SK-N-SH (cell line): Measurements from ENCODE around the gene RGS6. TPM values are rescaled to one million over a fixed set of nuclear protein-coding genes. Genes with fewer than 3 reads are reported as not detected.

Experiments
- CTCF ChIA-PET: fragments of 300-600, 350-600 bp; formaldehyde crosslinking; extraction: SDS; loops from one replicate; lab custom pipeline; 2021; lab: Yijun Ruan, JAX
- POLR2A ChIA-PET: fragments of 350-600 bp; sonication (Branson Sonifier 250); formaldehyde crosslinking; extraction: SDS; loops from one replicate; lab custom pipeline; 2020; ENCODE audit warnings: antibody characterized with exemption, inconsistent platforms; lab: Yijun Ruan, JAX
- DNase-seq: peaks from one replicate; pipeline ENCODE4 v3.0.0; 2012
- H2AFZ ChIP-seq: fragments of 200-600 bp; sonication (generic); 2 replicates; pipeline ENCODE4 v1.8.1; 2016; ENCODE audit warnings: antibody characterized with exemption, mild to moderate bottlenecking, low read depth
- H3F3A ChIP-seq: fragments of 200-600 bp; sonication (generic); replicated peaks from 2 replicates; pipeline ENCODE3; 2016; ENCODE audit warnings: antibody characterized with exemption, mild to moderate bottlenecking; ENCODE audit not compliant: insufficient read depth
- H3K27ac ChIP-seq, 2 experiments: fragments of 200-500 bp in 1 of 2; fragments of 200-600 bp in 1 of 2; sonication (Bioruptor generic) in 1 of 2; sonication (generic), shearing (Covaris generic) in 1 of 2; 2 replicates each; pipeline versions ENCODE4 v1.5.1 to v1.6.1; 2014 to 2016; ENCODE audit warnings: low read depth in 2 of 2, inconsistent platforms in 1 of 2, low read length in 1 of 2, mild to moderate bottlenecking in 1 of 2, mixed read lengths in 1 of 2
- H3K27me3 ChIP-seq: fragments of 200-600 bp; sonication (generic), shearing (Covaris generic); 2 replicates; pipeline ENCODE4 v1.6.1; 2016; ENCODE audit warnings: mixed run types; ENCODE audit not compliant: insufficient read depth
- H3K36me3 ChIP-seq, 2 experiments: fragments of 200-500 bp in 1 of 2; fragments of 200-600 bp in 1 of 2; sonication (Bioruptor generic) in 1 of 2; sonication (generic) in 1 of 2; replicated peaks in 1 of 2; 2 replicates each; pipeline versions ENCODE3 to v1.5.1; 2014 to 2016; ENCODE audit warnings: low read length in 1 of 2, mild to moderate bottlenecking in 1 of 2; ENCODE audit not compliant: insufficient read depth in 2 of 2, control insufficient read depth in 1 of 2
- H3K4me1 ChIP-seq, 2 experiments: fragments of 200-500 bp in 1 of 2; fragments of 200-600 bp in 1 of 2; sonication (Bioruptor generic) in 1 of 2; sonication (generic), shearing (Covaris generic) in 1 of 2; 2 replicates each; pipeline versions ENCODE4 v1.5.1 to v1.6.1; 2014 to 2016; ENCODE audit warnings: low read depth in 1 of 2, low read length in 1 of 2, mixed run types in 1 of 2; ENCODE audit not compliant: insufficient read depth in 2 of 2, control insufficient read depth in 1 of 2
- H3K4me2 ChIP-seq: fragments of 200-600 bp; sonication (generic), shearing (Covaris generic); 2 replicates; pipeline ENCODE4 v1.6.1; 2017; ENCODE audit warnings: mixed run types
- H3K4me3 ChIP-seq, 2 experiments: fragments of 200-500 bp in 1 of 2; fragments of 200-600 bp in 1 of 2; sonication (Bioruptor generic) in 1 of 2; sonication (generic), shearing (Covaris generic) in 1 of 2; 2 replicates each; pipeline versions ENCODE4 v1.5.1 to v1.8.1; 2014 to 2016; ENCODE audit warnings: low read depth in 2 of 2, inconsistent platforms in 1 of 2, low read length in 1 of 2, mild to moderate bottlenecking in 1 of 2, mixed read lengths in 1 of 2, moderate library complexity in 1 of 2
- H3K79me2 ChIP-seq: fragments of 200-600 bp; sonication (generic); 2 replicates; pipeline ENCODE4 v1.8.1; 2017; ENCODE audit warnings: mild to moderate bottlenecking; ENCODE audit not compliant: insufficient read depth
- H3K9ac ChIP-seq: fragments of 200-600 bp; sonication (generic); 2 replicates; pipeline ENCODE4 v1.6.1; 2017; ENCODE audit warnings: mixed run types
- H3K9me2 ChIP-seq: fragments of 200-600 bp; sonication (generic); 2 replicates; pipeline ENCODE4 v1.6.1; 2017; ENCODE audit warnings: mixed run types
- H3K9me3 ChIP-seq: fragments of 200-600 bp; sonication (generic); 2 replicates; pipeline ENCODE4 v1.6.1; 2017; ENCODE audit warnings: mixed run types, mild to moderate bottlenecking, moderate library complexity
- H4K20me1 ChIP-seq: fragments of 200-600 bp; sonication (generic); 2 replicates; pipeline ENCODE4 v1.6.1; 2017; ENCODE audit warnings: mild to moderate bottlenecking, mixed run types; ENCODE audit not compliant: insufficient read depth
- EP300 ChIP-seq, 2 experiments: IDR thresholded peaks; 2 replicates each; pipeline versions ENCODE4 v1.4.0 to v1.6.1; 2012; ENCODE audit warnings: borderline replicate concordance in 1 of 2, low read depth in 1 of 2, low read length in 1 of 2
- EZH2phosphoT487 ChIP-seq: fragments of 200-600 bp; sonication (generic); IDR thresholded peaks from 2 replicates; pipeline ENCODE4 v1.6.1; 2017; ENCODE audit warnings: low read depth, mixed run types, mild to moderate bottlenecking, antibody characterized with exemption, moderate library complexity, borderline replicate concordance
- MXI1 ChIP-seq: IDR thresholded peaks from 2 replicates; pipeline ENCODE4 v1.6.1; 2012; ENCODE audit warnings: mild to moderate bottlenecking, low read depth, low read length, improper control_type of control experiment
- PBX3 ChIP-seq: IDR thresholded peaks from 2 replicates; pipeline ENCODE4; 2012
- RCOR1 ChIP-seq: fragments of 150-350 bp; IDR thresholded peaks from 2 replicates; pipeline ENCODE4 v1.6.1; 2017; ENCODE audit warnings: antibody characterized with exemption, low read length
- SMC3 ChIP-seq: IDR thresholded peaks from 2 replicates; pipeline ENCODE4 v1.6.1; 2012; ENCODE audit warnings: low read depth, low read length, improper control_type of control experiment
- USF1 ChIP-seq: IDR thresholded peaks from 2 replicates; pipeline ENCODE4 v1.4.0; 2012; ENCODE audit warnings: low read depth, borderline replicate concordance
- YY1 ChIP-seq: IDR thresholded peaks from 2 replicates; pipeline ENCODE4 v1.4.0; 2012; ENCODE audit warnings: low read depth, mild to moderate bottlenecking
- WGBS: methylation state at CpG from one replicate; pipeline ENCODE4 v1.1.6; 2017; ENCODE audit warnings: low lambda C conversion rate; 5-methylcytosine and 5-hydroxymethylcytosine counted together
- polyA plus RNA-seq, 3 experiments: library from polyadenylated mRNA; depleted of rRNA; stranded (reverse); fragments of >200 nt; gene quantifications; 2 replicates each; pipeline ENCODE4 v1.2.3, GENCODE V29; 2012
- TF ChIP-seq, protein P1 (sequence below): IDR thresholded peaks from 2 replicates; pipeline ENCODE4 v1.4.0; 2012; ENCODE audit warnings: low read depth, borderline replicate concordance
- TF ChIP-seq, protein P2 (sequence below): fragments of 150-350 bp; IDR thresholded peaks from 2 replicates; pipeline ENCODE4 v1.6.1; 2016; ENCODE audit warnings: mild to moderate bottlenecking, low read depth, low read length

RGS6 gene
- polyA plus RNA-seq, 1 of the 3 experiments (the other 2 are of a cell fraction) = not detected

GRCh38 chr14:72075649-72076334 is 143.6 kb downstream of the RGS6 start (continued):
- TF ChIP-seq, protein P1, sequence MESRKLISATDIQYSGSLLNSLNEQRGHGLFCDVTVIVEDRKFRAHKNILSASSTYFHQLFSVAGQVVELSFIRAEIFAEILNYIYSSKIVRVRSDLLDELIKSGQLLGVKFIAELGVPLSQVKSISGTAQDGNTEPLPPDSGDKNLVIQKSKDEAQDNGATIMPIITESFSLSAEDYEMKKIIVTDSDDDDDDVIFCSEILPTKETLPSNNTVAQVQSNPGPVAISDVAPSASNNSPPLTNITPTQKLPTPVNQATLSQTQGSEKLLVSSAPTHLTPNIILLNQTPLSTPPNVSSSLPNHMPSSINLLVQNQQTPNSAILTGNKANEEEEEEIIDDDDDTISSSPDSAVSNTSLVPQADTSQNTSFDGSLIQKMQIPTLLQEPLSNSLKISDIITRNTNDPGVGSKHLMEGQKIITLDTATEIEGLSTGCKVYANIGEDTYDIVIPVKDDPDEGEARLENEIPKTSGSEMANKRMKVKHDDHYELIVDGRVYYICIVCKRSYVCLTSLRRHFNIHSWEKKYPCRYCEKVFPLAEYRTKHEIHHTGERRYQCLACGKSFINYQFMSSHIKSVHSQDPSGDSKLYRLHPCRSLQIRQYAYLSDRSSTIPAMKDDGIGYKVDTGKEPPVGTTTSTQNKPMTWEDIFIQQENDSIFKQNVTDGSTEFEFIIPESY = no peak

DNA sequence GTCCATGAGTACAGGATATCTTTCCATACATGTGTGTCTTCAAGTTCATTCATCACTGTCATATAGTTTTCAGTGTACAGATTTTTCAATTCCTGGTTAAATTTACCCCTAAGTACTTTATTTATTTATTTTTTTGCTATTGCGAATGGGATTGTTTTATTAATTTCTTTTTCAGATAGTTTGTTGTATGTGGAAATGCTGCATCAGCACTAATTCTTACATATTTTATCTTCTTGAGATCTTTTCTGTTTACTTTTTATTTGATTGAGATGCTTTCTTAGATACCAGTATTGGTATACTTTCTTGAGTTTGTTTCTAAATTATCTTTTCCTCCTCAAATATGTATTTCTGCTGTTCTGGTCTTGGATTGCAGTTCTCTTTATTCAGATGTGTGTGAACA is 148.9 kb downstream of the RGS6 start:
- Histone ChIP-seq H3K79me2 (no peaks in the 10 kb centered on the region), H3F3A (no peaks in the 10 kb centered on the region), H3K9ac (no peak overlapping the region), H3K4me3 (no peak overlapping the region), H3K4me1 (no peaks in the 10 kb centered on the region), H3K27me3 (peaks cover 5% of the 10 kb centered on the region; the same call in 1 of the 2 replicates), H3K9me3 (no peaks in the 10 kb centered on the region), H2AFZ (no peak overlapping the region), H4K20me1 (no peaks in the 10 kb centered on the region), H3K36me3 (no peaks in the 10 kb centered on the region), H3K4me2 (no peak overlapping the region), H3K27ac (no peak overlapping the region), H3K9me2 (no peaks in the 10 kb centered on the region)
- no peak for DNase-seq
- TF ChIP-seq MXI1 (no peak), RCOR1 (no peak), EP300 (IDR thresholded peaks at IDR 0.05; ENCODE audit: borderline replicate concordance in 1 of 2, low read depth in 1 of 2, low read length in 1 of 2) (no peak), EZH2phosphoT487 (no peak), YY1 (no peak), USF1 (no peak), SMC3 (no peak), PBX3 (no peak)
- TF ChIP-seq, protein P1 = no peak
- TF ChIP-seq, protein P2, sequence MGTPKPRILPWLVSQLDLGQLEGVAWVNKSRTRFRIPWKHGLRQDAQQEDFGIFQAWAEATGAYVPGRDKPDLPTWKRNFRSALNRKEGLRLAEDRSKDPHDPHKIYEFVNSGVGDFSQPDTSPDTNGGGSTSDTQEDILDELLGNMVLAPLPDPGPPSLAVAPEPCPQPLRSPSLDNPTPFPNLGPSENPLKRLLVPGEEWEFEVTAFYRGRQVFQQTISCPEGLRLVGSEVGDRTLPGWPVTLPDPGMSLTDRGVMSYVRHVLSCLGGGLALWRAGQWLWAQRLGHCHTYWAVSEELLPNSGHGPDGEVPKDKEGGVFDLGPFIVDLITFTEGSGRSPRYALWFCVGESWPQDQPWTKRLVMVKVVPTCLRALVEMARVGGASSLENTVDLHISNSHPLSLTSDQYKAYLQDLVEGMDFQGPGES = no peak
- ChIA-PET POLR2A (no interaction called here), CTCF (no interaction called here)
- WGBS = 35% methylated on average over 1 of the region's 1 CpG
